ENCODE results near the gene NCKIPSD.
A peak's percentile ranks its signal among the peaks of the same experiment; 100 is the strongest.

NCKIPSD gene

DNA sequence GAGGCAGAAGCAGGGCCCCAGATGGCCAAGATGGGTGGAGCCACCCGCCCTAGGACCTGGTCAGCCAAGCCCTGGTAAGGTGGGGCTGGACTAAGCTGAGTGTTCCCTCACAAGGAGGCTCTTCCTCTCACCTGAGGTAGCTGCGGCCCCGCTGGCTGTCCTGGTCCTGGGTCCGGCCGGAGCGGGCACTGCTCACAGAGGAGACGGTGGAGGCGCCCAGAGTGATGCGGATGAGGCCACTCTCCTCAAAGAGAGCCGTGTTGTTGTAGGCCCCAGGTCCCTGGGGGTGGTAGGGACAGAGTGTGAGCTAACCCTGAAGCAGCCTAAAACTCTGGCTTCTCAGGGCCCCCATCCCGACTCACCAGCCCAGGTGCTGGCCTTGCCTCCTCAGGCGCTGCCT is 43.1 kb downstream of the NCKIPSD start:
- DNase-seq: no peak

DNA sequence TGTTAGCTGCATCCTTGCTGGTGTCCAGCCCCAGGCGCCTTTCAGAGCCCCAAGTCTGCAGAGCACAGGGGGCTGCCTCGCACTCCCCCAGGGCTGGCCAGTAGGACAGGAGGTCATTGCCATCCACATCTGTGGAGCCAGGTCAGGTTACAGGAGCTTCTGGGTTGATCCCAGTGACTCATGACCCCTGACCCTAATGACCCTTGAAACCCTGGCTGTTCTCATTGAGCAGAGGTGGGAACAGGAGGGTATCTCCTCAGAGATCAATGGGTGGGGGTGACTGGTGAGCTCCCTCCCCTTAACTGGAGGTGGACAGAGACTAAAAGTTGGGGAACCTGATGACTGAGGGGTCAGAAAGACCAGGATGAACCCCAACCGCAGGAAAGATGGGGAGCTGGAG is 44.3 kb downstream of the NCKIPSD start:
- no peak for DNase-seq

- DNase-seq: no peak
Measured at GRCh38 chr3:48639944-48640606, 45.6 kb downstream of the NCKIPSD start.

- DNase-seq: no peak
Measured at GRCh38 chr3:48637305-48637704, 48.4 kb downstream of the NCKIPSD start.

DNA sequence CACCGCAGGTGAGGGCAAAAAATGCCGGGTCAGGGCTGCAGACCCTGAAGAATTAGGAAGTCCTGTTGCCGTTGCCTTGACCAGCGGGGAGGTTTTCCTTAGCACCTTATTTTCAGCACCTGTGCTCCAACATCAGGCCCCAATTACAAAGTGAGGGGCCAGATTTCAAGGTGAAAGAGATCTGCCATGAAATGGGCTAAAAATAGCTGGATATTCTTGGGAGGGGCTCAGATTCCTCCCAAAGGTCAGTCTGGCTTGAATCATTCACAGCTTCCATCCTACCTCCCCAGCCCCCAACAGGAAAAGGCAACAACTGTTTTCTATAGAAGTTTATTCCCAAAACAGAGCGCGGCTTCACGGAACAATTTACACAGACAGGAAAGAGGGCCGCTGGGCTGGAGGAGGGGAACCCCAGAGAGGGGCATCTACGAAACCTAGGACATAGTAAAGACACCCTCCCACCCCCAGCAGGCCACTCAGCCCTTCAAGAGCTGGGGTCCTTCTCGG is 49.5 kb downstream of the NCKIPSD start:
- DNase-seq: no peak

DNA sequence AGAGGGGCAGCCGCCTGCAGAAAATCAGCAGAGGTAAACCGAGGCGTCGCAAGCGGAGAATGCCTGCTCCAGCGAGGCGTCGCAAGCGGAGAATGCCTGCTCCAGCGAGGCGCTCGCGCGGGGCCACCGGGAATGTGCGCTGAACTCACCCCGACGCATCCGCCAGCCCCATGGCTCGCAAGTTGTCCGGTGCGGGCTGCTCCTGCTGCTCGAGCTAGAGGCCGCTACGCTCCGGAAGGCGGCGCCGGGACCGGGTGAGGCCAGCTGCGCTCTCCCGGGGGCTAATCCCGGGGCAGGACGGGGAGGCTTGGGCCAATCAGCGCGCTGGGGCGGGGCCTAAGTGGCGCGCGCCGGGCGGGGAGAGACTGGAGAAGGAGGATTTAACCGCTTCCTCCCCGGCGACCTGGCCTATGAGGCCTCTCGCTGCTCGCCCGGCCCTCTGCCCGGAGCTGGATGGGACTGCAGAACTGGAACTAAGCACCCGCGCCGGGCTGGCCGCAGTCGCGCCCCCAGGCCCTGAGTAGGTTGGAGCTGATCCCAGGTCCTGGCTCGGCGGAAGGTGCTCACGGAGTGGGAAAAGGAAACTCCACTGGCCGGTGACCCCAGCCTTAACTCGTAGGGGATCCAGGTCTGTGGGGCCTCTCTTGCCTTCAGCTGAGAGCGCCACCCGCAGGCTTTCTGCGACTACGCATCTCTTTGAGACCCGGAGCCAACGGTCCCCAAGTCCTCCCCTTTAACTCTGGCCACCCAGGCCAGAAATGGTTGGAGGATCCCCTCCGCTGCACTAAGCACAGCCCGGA is 50.3 kb downstream of the NCKIPSD start, which contains the start of gene SLC26A6:
SLC26A6 (minus strand) TSS at position 240 of the 800 bp plus-strand sequence; CDS start at position 172, 68 bp downstream.
- peak; percentile 97 for DNase-seq

DNA sequence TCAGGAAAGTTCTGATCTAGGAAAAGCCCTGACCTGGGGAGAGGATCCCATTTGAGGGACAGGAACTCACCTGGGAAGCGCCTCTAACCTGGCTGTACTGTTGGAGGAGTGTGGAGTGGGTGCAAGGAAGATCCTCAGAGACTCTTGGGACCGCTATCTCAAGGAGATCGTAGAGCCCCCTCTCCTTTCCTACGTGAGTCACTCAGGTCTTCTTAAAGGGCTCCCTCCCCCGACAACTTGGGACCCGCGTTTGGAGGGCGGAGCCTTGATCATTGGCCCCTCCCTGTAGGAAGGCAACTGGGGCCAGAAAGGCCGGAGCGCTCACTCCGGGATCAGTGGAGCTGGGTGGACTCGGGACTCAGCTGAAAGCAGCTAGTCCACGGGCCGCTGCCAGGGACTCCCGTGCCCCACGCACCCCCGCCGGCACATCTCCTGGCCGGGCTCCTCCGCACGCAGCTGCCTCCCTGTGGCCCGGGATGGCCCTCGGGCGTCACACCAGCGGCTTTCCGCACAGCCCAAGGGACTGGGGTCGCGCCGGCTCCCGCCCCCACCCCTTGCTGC is 51.0 kb downstream of the NCKIPSD start:
- peak; percentile 83 for DNase-seq

- DNase-seq: no peak
Measured at GRCh38 chr3:48633743-48634142, 52.0 kb downstream of the NCKIPSD start.

GRCh38 chr3:48633256-48633655 is 52.5 kb downstream of the NCKIPSD start:
- DNase-seq: no peak

DNA sequence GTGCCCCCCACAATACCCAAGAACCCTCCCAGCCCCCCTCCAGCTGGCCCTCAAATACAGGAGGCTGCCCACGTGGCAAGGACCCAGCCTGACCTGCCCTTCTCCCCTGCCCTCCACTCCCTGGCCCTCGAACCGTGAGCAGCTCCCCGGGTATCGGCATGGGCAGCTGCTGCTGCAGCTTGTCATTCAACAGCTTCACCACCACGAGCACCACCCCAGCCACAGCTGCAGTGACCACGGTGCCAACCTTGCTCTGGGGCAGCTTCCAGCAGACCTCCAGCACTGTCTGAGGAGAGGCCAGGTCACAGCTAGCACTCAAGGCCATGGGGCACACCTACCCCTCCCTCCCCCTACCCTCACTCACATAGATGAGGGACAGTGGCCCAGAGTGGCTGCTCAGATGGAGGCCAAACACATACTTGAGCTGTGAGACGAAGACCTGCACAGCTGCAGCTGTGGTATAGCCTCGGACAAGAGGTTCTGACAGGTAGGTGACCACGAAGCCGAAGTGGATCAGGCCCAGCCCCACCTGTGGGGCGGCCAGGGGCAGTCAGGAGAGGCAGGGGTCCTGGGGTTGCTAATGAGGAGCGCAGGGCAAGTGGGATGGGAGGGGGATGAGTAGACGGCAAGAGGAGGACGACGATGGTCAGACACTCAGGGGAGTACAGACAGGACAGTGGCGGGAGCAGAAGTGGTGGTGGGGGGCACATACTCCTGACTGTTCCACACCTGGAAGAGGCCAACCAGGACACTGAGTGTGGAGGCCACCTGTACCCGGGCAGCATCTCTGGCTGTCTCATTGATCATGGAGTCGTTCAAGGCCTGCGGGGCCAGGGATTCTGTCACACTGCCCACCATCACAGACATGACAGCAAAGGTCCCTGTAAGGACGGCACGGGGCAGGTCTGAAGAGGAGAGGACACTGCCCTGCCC is 53.9 kb downstream of the NCKIPSD start:
- no peak for DNase-seq

- DNase-seq: no peak
Measured at GRCh38 chr3:48630833-48631232, 54.9 kb downstream of the NCKIPSD start.

GRCh38 chr3:48630407-48630806 is 55.3 kb downstream of the NCKIPSD start:
- DNase-seq: no peak

DNA sequence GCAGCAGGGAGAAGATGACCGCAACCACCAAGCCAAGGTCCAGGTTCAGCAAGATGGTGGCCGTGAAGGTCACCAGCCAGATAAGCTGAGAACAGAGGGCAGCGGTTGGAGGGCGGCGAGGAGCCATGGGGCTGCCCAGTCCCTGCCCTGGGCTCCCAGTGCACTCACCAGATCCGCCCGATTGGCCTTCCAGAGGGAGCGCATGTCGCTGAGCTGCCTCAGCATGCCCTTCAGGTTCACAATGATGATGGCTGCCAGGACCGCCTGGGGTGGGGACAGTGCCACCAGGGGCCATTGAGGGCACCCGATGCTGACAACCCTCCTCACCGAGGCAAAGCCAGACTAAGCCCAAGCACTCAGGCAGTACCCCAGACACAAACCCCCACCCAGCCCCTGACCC is 55.8 kb downstream of the NCKIPSD start:
- DNase-seq: no peak

DNA sequence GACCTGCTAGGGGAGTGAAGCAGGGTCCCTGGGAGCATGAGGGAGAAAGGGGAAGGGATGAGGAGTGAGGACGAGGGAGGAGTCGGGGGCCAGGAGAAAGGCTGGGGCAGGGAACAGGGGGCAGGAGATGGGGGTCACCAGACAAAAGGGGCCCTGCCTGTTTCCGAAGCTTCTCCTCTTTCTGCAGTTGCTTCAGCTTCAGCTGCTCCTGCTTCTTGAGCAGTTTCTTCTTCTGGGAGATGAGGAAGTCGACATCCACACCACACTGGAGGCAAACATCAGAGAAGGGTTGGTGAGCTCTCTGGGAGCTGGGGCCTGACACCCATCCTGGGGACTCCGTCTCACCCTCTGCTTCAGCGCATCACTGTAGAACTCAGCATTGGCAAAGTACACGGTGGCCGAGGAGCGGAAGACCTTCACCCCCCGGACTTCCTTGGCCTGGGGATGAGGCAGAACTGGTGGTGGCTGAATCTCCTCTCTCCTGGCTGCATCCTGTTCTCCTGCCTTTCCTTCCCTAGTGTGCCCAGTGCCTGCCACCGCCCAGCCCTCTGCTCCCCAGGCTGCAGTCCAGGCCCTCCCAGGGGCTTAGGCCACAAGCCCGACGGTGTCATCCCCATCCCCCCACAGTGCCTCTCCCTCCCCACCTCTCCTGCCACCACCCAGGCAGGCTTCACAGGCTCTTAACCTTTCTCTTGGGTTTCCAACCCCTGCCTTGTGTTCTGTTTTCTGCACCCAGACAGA is 57.3 kb downstream of the NCKIPSD start:
- no peak for DNase-seq

- no peak for DNase-seq
Measured at GRCh38 chr3:48625600-48625999, 60.1 kb downstream of the NCKIPSD start.

- DNase-seq: no peak
Measured at GRCh38 chr3:48624767-48625166, 60.9 kb downstream of the NCKIPSD start.

DNA sequence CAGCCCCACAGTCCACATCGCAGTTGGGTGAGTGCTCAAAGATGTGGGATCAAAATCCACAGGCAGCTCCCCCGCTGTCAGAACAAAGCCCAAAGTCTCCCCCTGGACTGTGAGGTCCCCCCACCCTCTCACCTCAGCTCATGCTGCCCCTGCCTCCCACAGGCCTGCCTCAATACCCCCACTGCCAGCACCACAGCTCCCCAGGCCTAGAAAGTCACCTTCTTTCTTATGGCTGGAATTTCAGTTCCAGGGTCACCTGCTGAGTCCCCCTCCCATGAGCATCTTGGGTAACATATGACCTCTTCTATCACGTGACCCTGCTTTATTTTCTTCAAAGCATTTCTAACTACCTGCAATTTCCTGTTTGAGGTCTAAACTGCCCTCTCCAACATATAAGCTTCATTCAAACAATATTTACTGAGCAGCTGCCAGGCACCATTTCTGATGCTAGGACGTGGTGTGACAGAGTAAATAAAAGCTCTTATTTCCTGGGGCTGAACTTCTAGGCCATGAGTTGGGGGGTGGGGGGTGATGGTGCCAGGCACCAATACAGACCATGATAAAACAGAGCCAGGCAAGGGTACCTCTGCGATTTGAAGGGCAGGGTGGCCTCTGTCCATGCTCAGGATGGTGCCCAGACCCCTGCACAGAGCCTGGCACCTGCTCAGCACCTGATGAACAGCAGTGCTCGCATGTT is 61.7 kb downstream of the NCKIPSD start:
- no peak for DNase-seq

Data from stimulated activated CD8-positive, alpha-beta memory T cell treated with anti-CD3 and anti-CD28 coated beads, Interleukin-4, amount 100 ng/mL, for 48 hours (primary cell).